HepG2 (cell line): Measurements from ENCODE around the gene PMFBP1. TPM values are rescaled to one million over a fixed set of nuclear protein-coding genes. Genes with fewer than 3 reads are reported as not detected.

Experiments
- ATAC-seq: fragments of 200-7000 bp; cut with Tn5 transposase; 3 replicates; pipeline ENCODE4 v1.9.1; 2020; ENCODE audit warnings: mild to moderate bottlenecking, moderate library complexity
- BruUV-seq: library from RNA; stranded (reverse); fragments of 400-500 nt; replicated peaks from 2 replicates; lab custom pipeline; 2021; lab: Mats Ljungman, UMichigan
- CTCF ChIA-PET: fragments of 300-600 bp; formaldehyde crosslinking; extraction: SDS; loops from one replicate; lab custom pipeline; 2021; ENCODE audit warnings: low total read pairs, inconsistent platforms, low intra/inter-chr PET ratio; lab: Yijun Ruan, JAX
- POLR2A ChIA-PET: fragments of 350-600 bp; sonication (Branson Sonifier 250); formaldehyde crosslinking; loops from one replicate; lab custom pipeline; 2020; ENCODE audit warnings: antibody characterized with exemption, inconsistent platforms; lab: Yijun Ruan, JAX
- DNase-seq: peaks from one replicate; pipeline ENCODE4 v3.0.0-alpha.2; 2015; ENCODE audit warnings: low spot score
- FAIRE-seq: peaks from 3 replicates; lab custom pipeline; 2011; peaks lifted over from hg19 to GRCh38; lab: Jason Lieb, UNC
- H2AFZ ChIP-seq: one replicate; pipeline ENCODE4 v1.6.1; 2011; ENCODE audit warnings: low read length, inconsistent platforms
- H3K27ac ChIP-seq: fragments of 300-600 bp; 3 replicates; pipeline ENCODE4 v1.8.0; 2011; ENCODE audit warnings: mixed run types, mild to moderate bottlenecking, mixed read lengths, low read length, inconsistent platforms; ENCODE audit not compliant: insufficient read depth; ENCODE audit errors: extremely low read length
- H3K27me3 ChIP-seq, 2 experiments: fragments of 200-600 bp in 1 of 2; 2 replicates in 1 of 2; 3 replicates in 1 of 2; pipeline versions ENCODE4 v1.6.0 to v1.8.0; 2011; ENCODE audit warnings: low read length in 2 of 2, mild to moderate bottlenecking in 2 of 2, moderate library complexity in 2 of 2, inconsistent platforms in 1 of 2; ENCODE audit not compliant: insufficient read depth in 2 of 2, control insufficient read depth in 1 of 2
- H3K36me3 ChIP-seq, 2 experiments: fragments of 200-600 bp in 1 of 2; replicated peaks in 1 of 2; 2 replicates in 1 of 2; 3 replicates in 1 of 2; pipeline versions ENCODE4 v1.5.1 to v1.8.0; 2011; ENCODE audit warnings: low read length in 2 of 2, inconsistent platforms in 1 of 2; ENCODE audit not compliant: insufficient read depth in 2 of 2, control insufficient read depth in 1 of 2
- H3K4me1 ChIP-seq: 2 replicates; pipeline ENCODE4 v1.5.1; 2012; ENCODE audit warnings: low read length, inconsistent platforms; ENCODE audit not compliant: insufficient read depth
- H3K4me2 ChIP-seq: 2 replicates; pipeline ENCODE4 v1.6.0; 2011; ENCODE audit warnings: low read depth, low read length, inconsistent platforms
- H3K4me3 ChIP-seq, 3 experiments: fragments of 200-600 bp in 1 of 3; sonication (generic), shearing (Covaris generic) in 1 of 3; replicated peaks in 1 of 3; 2 replicates each; pipeline ENCODE4 v1.5.1; 2011 to 2016; ENCODE audit warnings: low read length in 3 of 3, inconsistent platforms in 2 of 3, low read depth in 2 of 3, mild to moderate bottlenecking in 2 of 3, control low read depth in 1 of 3, mixed read lengths in 1 of 3; ENCODE audit not compliant: insufficient read depth in 1 of 3
- H3K79me2 ChIP-seq: one replicate; pipeline ENCODE4 v1.6.1; 2011; ENCODE audit warnings: low read length, inconsistent platforms; ENCODE audit not compliant: insufficient read depth
- H3K9ac ChIP-seq: 2 replicates; pipeline ENCODE4 v1.6.0; 2011; ENCODE audit warnings: mild to moderate bottlenecking, low read depth, low read length, inconsistent platforms; ENCODE audit not compliant: insufficient read depth
- H3K9me3 ChIP-seq: 2 replicates; pipeline ENCODE4 v1.5.1; 2012; ENCODE audit warnings: mild to moderate bottlenecking, low read length
- H4K20me1 ChIP-seq: 2 replicates; pipeline ENCODE4 v1.6.0; 2011; ENCODE audit warnings: inconsistent platforms, mild to moderate bottlenecking, low read length, moderate library complexity; ENCODE audit not compliant: insufficient read depth
- CBFB ChIP-seq: sonication (generic); formaldehyde crosslinking; IDR thresholded peaks from 2 replicates; pipeline ENCODE4 v1.4.0; 2020; ENCODE audit warnings: missing genetic modification reagents
- HES4 ChIP-seq: sonication (generic); formaldehyde crosslinking; IDR thresholded peaks from 2 replicates; pipeline ENCODE4 v1.9.0; 2021; ENCODE audit warnings: mild to moderate bottlenecking, missing genetic modification reagents, borderline replicate concordance
- HINFP ChIP-seq: sonication (generic); formaldehyde crosslinking; IDR thresholded peaks from 2 replicates; pipeline ENCODE4 v1.4.0; 2020; ENCODE audit warnings: low read depth, mild to moderate bottlenecking, missing genetic modification reagents
- ONECUT2 ChIP-seq: sonication (generic); formaldehyde crosslinking; IDR thresholded peaks from 2 replicates; pipeline ENCODE4 v1.4.0; 2020; ENCODE audit warnings: missing genetic modification reagents
- PBX2 ChIP-seq: IDR thresholded peaks from 2 replicates; pipeline ENCODE4 v1.6.1; 2016; ENCODE audit warnings: control low read depth
- PHF8 ChIP-seq: sonication (generic); formaldehyde crosslinking; IDR thresholded peaks from 2 replicates; pipeline ENCODE4 v1.5.0; 2020; ENCODE audit warnings: missing genetic modification reagents
- PRPF4 ChIP-seq: fragments of 200-400 bp; formaldehyde crosslinking; IDR thresholded peaks from 2 replicates; pipeline ENCODE4 v1.6.1; 2016; ENCODE audit warnings: low read length, low read depth; ENCODE audit not compliant: poor library complexity, severe bottlenecking
- REL ChIP-seq: sonication (generic); formaldehyde crosslinking; conservative IDR thresholded peaks from 2 replicates; pipeline ENCODE4 v1.8.0; 2022; ENCODE audit warnings: mild to moderate bottlenecking, missing genetic modification reagents, moderate library complexity
- TEAD3 ChIP-seq: optimal IDR thresholded peaks from 2 replicates; pipeline ENCODE3; 2016; ENCODE audit warnings: borderline replicate concordance
- THAP11 ChIP-seq: IDR thresholded peaks from 2 replicates; pipeline ENCODE4 v1.6.1; 2016; ENCODE audit warnings: missing biosample characterization, missing genetic modification reagents
- U2AF1 ChIP-seq: fragments of 200-400 bp; formaldehyde crosslinking; optimal IDR thresholded peaks from 2 replicates; pipeline ENCODE3; 2017; ENCODE audit warnings: mild to moderate bottlenecking, low read depth, low read length
- ZFP91 ChIP-seq: sonication (generic); formaldehyde crosslinking; IDR thresholded peaks from 2 replicates; pipeline ENCODE4 v1.9.0; 2022; ENCODE audit warnings: missing genetic modification reagents, mild to moderate bottlenecking, borderline replicate concordance
- ZKSCAN5 ChIP-seq: sonication (generic); formaldehyde crosslinking; IDR thresholded peaks from 2 replicates; pipeline ENCODE4 v1.5.1; 2020; ENCODE audit warnings: mild to moderate bottlenecking, missing genetic modification reagents
- ZNF292 ChIP-seq: sonication (generic); formaldehyde crosslinking; IDR thresholded peaks from 2 replicates; pipeline ENCODE4 v1.8.1; 2022; ENCODE audit warnings: mild to moderate bottlenecking, low read depth, missing genetic modification reagents, borderline replicate concordance
- ZNF317 ChIP-seq: sonication (generic); formaldehyde crosslinking; IDR thresholded peaks from 2 replicates; pipeline ENCODE4 v1.5.0; 2020; ENCODE audit warnings: mild to moderate bottlenecking, missing genetic modification reagents
- ZNF652 ChIP-seq: IDR thresholded peaks from 2 replicates; pipeline ENCODE4 v1.6.1; 2016; ENCODE audit warnings: low read depth, borderline replicate concordance
- ZNF678 ChIP-seq: sonication (generic); formaldehyde crosslinking; IDR thresholded peaks from 2 replicates; pipeline ENCODE4 v1.4.0; 2020; ENCODE audit warnings: mild to moderate bottlenecking, missing genetic modification reagents
- ZNF776 ChIP-seq: sonication (generic); formaldehyde crosslinking; IDR thresholded peaks from 2 replicates; pipeline ENCODE4 v1.4.0; 2020; ENCODE audit warnings: mild to moderate bottlenecking, missing genetic modification reagents
- WGBS: methylation state at CpG from one replicate; pipeline ENCODE4 v1.1.6; 2017; ENCODE audit warnings: low lambda C conversion rate; 5-methylcytosine and 5-hydroxymethylcytosine counted together
- in situ Hi-C: cut with HindIII; loops from 2 replicates; pipeline ENCODE4 v1.10.0; 2017; ENCODE audit warnings: low pct_unique_long_range_greater_than_20kb; ENCODE audit not compliant: extremely low pct_ligation_motif_present
- intact Hi-C: fragments of 100-400 bp; cut with micrococcal nuclease; formaldehyde crosslinking; loops from one replicate; pipeline ENCODE4 v1.10.0; 2022; ENCODE audit not compliant: unreplicated experiment
- polyA plus RNA-seq, 8 experiments: library from polyadenylated mRNA; depleted of rRNA in 3 of 8; stranded (reverse) in 7 of 8; unstranded in 1 of 8; fragments of >200 nt; fragmentation: Illumina TruSeq in 4 of 8; extraction: Trizol in 4 of 8; gene quantifications; 2 replicates each; pipeline versions ENCODE4 v1.2.1 to v1.2.3, GENCODE V29; 2011 to 2016; ENCODE audit warnings: low read depth in 4 of 8, missing spikeins in 1 of 8, mixed read lengths in 1 of 8; ENCODE audit not compliant: insufficient read depth in 1 of 8
- total RNA-seq, 5 experiments: library from RNA; depleted of rRNA; stranded (reverse); fragments of >200 nt; fragmentation: Illumina TruSeq; extraction: Trizol; gene quantifications; 2 replicates each; pipeline ENCODE4 v1.2.3, GENCODE V29; 2016; ENCODE audit warnings: low read depth in 1 of 5

PMFBP1 gene
- total and polyA plus RNA-seq, 2 of the 13 experiments (the other 11 are each of a cell fraction or from before 2014, with no cell fraction given): 1.9 to 3.8 TPM

GRCh38 chr16:72120026-72120425, 51.9 kb downstream of the PMFBP1 start:
- H3K4me2 ChIP-seq: no peak overlapping the region
- H4K20me1 ChIP-seq: no peaks in the 10 kb centered on the region
- in situ Hi-C loops (no loop called here), intact Hi-C loops (no loop called here)
- H3K36me3 ChIP-seq: no peaks in the 10 kb centered on the region
- ATAC-seq (no peak), FAIRE-seq (no peak), DNase-seq (no peak)
- no peaks in the 10 kb centered on the region for H3K27me3 ChIP-seq
- H3K27ac ChIP-seq: no peak overlapping the region
- H3K9me3 ChIP-seq: no peaks in the 10 kb centered on the region
- H3K9ac ChIP-seq: no peak overlapping the region
- ChIA-PET CTCF (no interaction called here), POLR2A (no interaction called here)
- H2AFZ ChIP-seq: no peak overlapping the region
- WGBS: 84% methylated on average over 5 of the region's 5 CpGs
- TF ChIP-seq ZNF292 (CRISPR knock-in tag): no peak
- no peak for TF ChIP-seq U2AF1
- TF ChIP-seq THAP11 (CRISPR knock-in tag): no peak
- no peak for TF ChIP-seq HES4
- TF ChIP-seq ZNF652: no peak
- TF ChIP-seq HINFP (CRISPR knock-in tag): no peak
- no peak for TF ChIP-seq ZNF317
- no peak for TF ChIP-seq TEAD3 (CRISPR knock-in tag)
- peaks cover 9% of the 10 kb centered on the region for H3K4me1 ChIP-seq
- BruUV-seq: no TSS peak
- no peaks in the 10 kb centered on the region for H3K79me2 ChIP-seq
- no peak overlapping the region for H3K4me3 ChIP-seq

GRCh38 chr16:72113616-72113945, 58.4 kb downstream of the PMFBP1 start:
- Histone ChIP-seq H3K27me3 (no peaks in the 10 kb centered on the region), H4K20me1 (no peaks in the 10 kb centered on the region), H3K4me3 (no peak overlapping the region), H3K4me2 (no peak overlapping the region), H2AFZ (no peak overlapping the region), H3K27ac (no peak overlapping the region), H3K4me1 (no peaks in the 10 kb centered on the region), H3K79me2 (no peaks in the 10 kb centered on the region), H3K9me3 (no peaks in the 10 kb centered on the region), H3K9ac (no peak overlapping the region), H3K36me3 (peaks cover 41 to 45% of the 10 kb centered on the region in 2 experiments)
- intact Hi-C loops: no loop called here
- CTCF ChIA-PET: no interaction called here
- ATAC-seq: peak; percentile 11; the same call in 1 of the 3 replicates
- POLR2A ChIA-PET: no interaction called here
- BruUV-seq: no TSS peak
- no peak for DNase-seq
- FAIRE-seq: no peak
- in situ Hi-C loops: no loop called here
- TF ChIP-seq ZKSCAN5 (no peak), REL (CRISPR knock-in tag) (no peak), PRPF4 (no peak), ZNF678 (no peak), PHF8 (CRISPR knock-in tag) (no peak), ZFP91 (CRISPR knock-in tag) (no peak), PBX2 (CRISPR knock-in tag) (no peak), ZNF776 (CRISPR knock-in tag) (no peak), ONECUT2 (CRISPR knock-in tag) (no peak), CBFB (CRISPR knock-in tag) (no peak)
